ENCODE measurements around the gene OMP. TPM values are rescaled to one million over a fixed set of nuclear protein-coding genes. Genes with fewer than 3 reads are reported as not detected.

Gene OMP
- total RNA-seq, 6 experiments from 2014 or later: 1.0 to 4.2 (median 2.0) TPM; not detected in 1

DNA sequence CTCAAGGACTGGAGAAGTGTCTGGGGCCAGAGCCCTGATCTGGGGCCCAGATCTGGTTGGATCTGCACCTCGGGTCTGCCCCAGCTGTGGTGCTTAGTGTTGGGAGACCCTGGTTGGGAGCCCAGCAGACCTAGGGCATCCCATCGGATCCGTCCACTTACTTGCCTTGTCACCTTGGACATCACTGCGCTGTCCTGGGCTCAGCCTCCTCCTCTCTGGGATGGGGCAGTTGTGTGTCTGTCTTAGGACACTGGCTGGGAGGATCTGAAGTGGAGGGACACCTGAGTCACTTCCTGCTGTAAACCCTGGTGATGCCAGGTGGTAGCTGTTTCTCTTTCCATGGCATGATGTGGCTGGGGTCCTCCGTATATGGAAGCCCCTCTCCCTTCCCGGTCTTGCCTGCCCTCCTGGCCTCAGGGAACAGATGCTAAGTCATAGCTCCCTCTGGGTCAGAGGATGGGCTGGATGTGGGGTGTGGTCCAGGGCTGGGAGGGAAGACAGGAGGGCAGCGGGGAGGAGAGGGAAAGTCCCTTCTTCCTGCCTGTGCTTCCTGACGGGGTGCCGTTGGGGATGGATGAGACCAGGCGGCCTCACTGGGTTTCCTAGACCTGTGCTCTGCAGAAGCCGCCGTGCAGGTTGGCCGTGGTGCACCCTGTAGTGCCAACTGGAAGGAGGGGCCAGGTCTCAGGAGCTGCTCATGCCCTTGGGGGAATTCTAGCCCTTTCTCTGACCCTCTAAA lies 12.1 kb upstream of the OMP start:
- DNase-seq (peak in 2 of 3 donors; percentile 29 to 57), ATAC-seq (no peak)
- Histone ChIP-seq H3K36me3 (peaks cover 0 to 5% (median under 1%) of the 10 kb centered on the region in 4 donors), H3K27me3 (no peaks in the 10 kb centered on the region), H3K9me3 (no peaks in the 10 kb centered on the region), H3K27ac (no peak overlapping the region), H3K4me3 (no peak overlapping the region), H3K4me1 (peaks cover 0 to 55% (median 24%) of the 10 kb centered on the region in 4 donors)
- no CpG with 5 or more reads among the region's 13 CpGs for WGBS (ENCODE audit: insufficient coverage, low coverage, low lambda C conversion rate, missing lambda C conversion rate)
- intact Hi-C loops (cut with DNase I): loop anchor here (2.0 to 5.0 kb wide), 2 partner anchors 38 to 42 kb away; no protein-coding TSS in a partner anchor
- TF ChIP-seq CTCF (IDR thresholded peaks at IDR 0.05): no peak
- TF ChIP-seq POLR2A (IDR thresholded peaks at IDR 0.05): no peak

- Histone ChIP-seq H3K4me1 (peaks cover 0 to 53% (median 24%) of the 10 kb centered on the region in 4 donors), H3K9me3 (no peaks in the 10 kb centered on the region), H3K27me3 (no peaks in the 10 kb centered on the region), H3K4me3 (no peak overlapping the region), H3K36me3 (peaks cover 0 to 5% (median 0%) of the 10 kb centered on the region in 4 donors), H3K27ac (no peak overlapping the region)
- 9% methylated on average over 5 of the region's 9 CpGs for WGBS (ENCODE audit: insufficient coverage, low coverage, low lambda C conversion rate, missing lambda C conversion rate)
- TF ChIP-seq POLR2A (IDR thresholded peaks at IDR 0.05) (no peak), CTCF (IDR thresholded peaks at IDR 0.05) (peak; percentile 88 to 98 (median 90))
- ATAC-seq (peak; percentile 54 to 61 (median 58)), DNase-seq (peak; percentile 82 to 83 (median 82))
- intact Hi-C loops (cut with DNase I): loop anchor here (2.0 to 5.0 kb wide), 2 partner anchors 39 to 43 kb away; no protein-coding TSS in a partner anchor
Observed at GRCh38 chr11:77091146-77091940, 11.3 kb upstream of the OMP start.

- intact Hi-C loops (cut with DNase I): loop anchor here in 1 of 2 donors (5.0 kb wide), 1 partner anchor 40 kb away; no protein-coding TSS in a partner anchor
- no peak overlapping the region for H3K4me3 ChIP-seq
- H3K4me1 ChIP-seq: peaks cover 0 to 46% (median 21%) of the 10 kb centered on the region in 4 donors
- H3K27ac ChIP-seq: no peak overlapping the region
- WGBS (ENCODE audit: insufficient coverage, low coverage, low lambda C conversion rate, missing lambda C conversion rate): 31% methylated on average over 4 of the region's 7 CpGs
- ATAC-seq (no peak), DNase-seq (peak in 2 of 3 donors; percentile 19 to 44)
- no peaks in the 10 kb centered on the region for H3K27me3 ChIP-seq
- no peaks in the 10 kb centered on the region for H3K9me3 ChIP-seq
- TF ChIP-seq POLR2A (IDR thresholded peaks at IDR 0.05) (no peak), CTCF (IDR thresholded peaks at IDR 0.05) (no peak)
- peaks cover 0 to 5% (median 0%) of the 10 kb centered on the region in 4 donors for H3K36me3 ChIP-seq
Observed at GRCh38 chr11:77092382-77092781, 10.3 kb upstream of the OMP start.

DNA sequence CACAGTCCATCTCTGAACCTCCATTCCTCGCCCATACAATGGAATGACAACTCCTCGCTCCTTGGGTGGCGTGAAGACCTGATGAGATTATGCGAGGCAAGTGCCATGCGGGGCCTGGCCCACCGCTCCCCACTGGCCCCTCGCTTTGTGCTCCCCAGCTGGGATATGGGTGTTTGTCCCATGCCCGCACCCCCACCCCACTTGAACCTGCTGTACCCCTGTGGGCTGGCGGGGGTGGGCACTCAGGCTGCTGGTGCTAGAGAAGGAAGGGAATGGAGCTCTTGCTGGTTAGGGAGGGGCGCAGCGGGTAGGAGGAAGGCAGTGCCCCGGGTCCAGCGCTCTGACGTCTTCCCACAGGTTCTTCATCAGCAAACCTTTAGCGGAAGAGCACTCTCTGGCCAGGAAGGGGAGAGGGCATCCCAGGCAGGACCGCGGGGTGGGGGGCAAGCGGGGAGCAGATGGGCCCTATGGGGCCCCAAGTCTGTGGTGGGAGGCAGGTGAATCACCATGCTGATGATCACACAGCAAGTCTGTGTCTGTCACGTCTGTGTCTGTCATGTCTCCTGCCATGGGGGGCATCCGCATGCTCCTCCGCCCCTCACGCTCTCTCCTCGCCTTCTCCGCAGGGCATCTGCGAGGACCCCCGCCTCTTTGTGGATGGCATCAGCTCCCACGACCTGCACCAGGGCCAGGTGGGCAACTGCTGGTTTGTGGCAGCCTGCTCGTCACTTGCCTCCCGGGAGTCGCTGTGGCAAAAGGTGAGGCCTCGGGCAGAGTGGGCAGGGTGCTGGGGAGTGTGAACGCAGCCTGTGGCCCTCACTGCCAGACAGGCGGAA lies 9.4 kb upstream of the OMP start:
- peaks cover 0 to 37% (median 17%) of the 10 kb centered on the region in 4 donors for H3K4me1 ChIP-seq
- H3K9me3 ChIP-seq: no peaks in the 10 kb centered on the region
- no peak overlapping the region for H3K4me3 ChIP-seq
- intact Hi-C loops (cut with DNase I): loop anchor here in 1 of 2 donors (5.0 kb wide), 1 partner anchor 41 kb away; no protein-coding TSS in a partner anchor
- ATAC-seq (no peak), DNase-seq (peak in 1 of 3 donors; percentile 46)
- peaks cover 0 to 5% (median 0%) of the 10 kb centered on the region in 4 donors for H3K36me3 ChIP-seq
- H3K27ac ChIP-seq: no peak overlapping the region
- no peaks in the 10 kb centered on the region for H3K27me3 ChIP-seq
- 81% methylated on average over 11 of the region's 33 CpGs for WGBS (ENCODE audit: insufficient coverage, low coverage, low lambda C conversion rate, missing lambda C conversion rate)
- TF ChIP-seq CTCF (IDR thresholded peaks at IDR 0.05) (no peak), POLR2A (IDR thresholded peaks at IDR 0.05) (no peak)
